SK-N-SH treated with all-trans-retinoic acid at 6 μM for 48 hours (cell line): ENCODE measurements around the gene G0S2.

Source experiments
- ARNTL ChIP-seq: fragments of 450-650 bp; formaldehyde crosslinking; IDR thresholded peaks from 2 replicates; pipeline ENCODE4 v1.5.0; 2020; ENCODE audit warnings: low read depth, mild to moderate bottlenecking, moderate library complexity, borderline replicate concordance
- CREB5 ChIP-seq: fragments of 250-450 bp; sonication (Bioruptor Pico); IDR thresholded peaks from 2 replicates; pipeline ENCODE4 v1.5.1; 2020; ENCODE audit warnings: low read depth, mild to moderate bottlenecking, moderate library complexity
- CSDC2 ChIP-seq: fragments of 250-450 bp; sonication (Bioruptor Pico); IDR thresholded peaks from 2 replicates; pipeline ENCODE4 v1.5.0; 2020; ENCODE audit warnings: mild to moderate bottlenecking, moderate library complexity
- GLIS3 ChIP-seq: fragments of 250-450 bp; sonication (Bioruptor Pico); IDR thresholded peaks from 2 replicates; pipeline ENCODE4 v1.5.0; 2020; ENCODE audit warnings: mild to moderate bottlenecking, moderate library complexity
- ISL1 ChIP-seq: fragments of 250-450 bp; sonication (Bioruptor Pico); IDR thresholded peaks from 2 replicates; pipeline ENCODE4 v2.1.2; 2022; ENCODE audit warnings: mild to moderate bottlenecking, moderate library complexity
- POU6F1 ChIP-seq: fragments of 250-450 bp; sonication (Bioruptor Pico); IDR thresholded peaks from 2 replicates; pipeline ENCODE4 v1.8.0; 2021; ENCODE audit warnings: low read depth, mild to moderate bottlenecking, moderate library complexity, borderline replicate concordance
- RARB ChIP-seq: fragments of 250-450 bp; sonication (Bioruptor Pico); IDR thresholded peaks from 2 replicates; pipeline ENCODE4 v1.8.0; 2021; ENCODE audit warnings: mild to moderate bottlenecking, moderate library complexity
- ZFP30 ChIP-seq: fragments of 450-650 bp; formaldehyde crosslinking; IDR thresholded peaks from 2 replicates; pipeline ENCODE4 v1.5.0; 2022; ENCODE audit warnings: mild to moderate bottlenecking, moderate library complexity
- ZNF565 ChIP-seq: fragments of 450-650 bp; formaldehyde crosslinking; conservative IDR thresholded peaks from 2 replicates; pipeline ENCODE4 v1.5.0; 2020; ENCODE audit warnings: low read depth, mild to moderate bottlenecking, moderate library complexity
- TF ChIP-seq, protein P1 (sequence below): fragments of 250-450 bp; sonication (Bioruptor Pico); IDR thresholded peaks from 2 replicates; pipeline ENCODE4 v1.5.1; 2021; ENCODE audit warnings: mild to moderate bottlenecking, moderate library complexity

- TF ChIP-seq CREB5 (no peak), POU6F1 (CRISPR knock-in tag) (no peak), ZNF565 (CRISPR knock-in tag) (no peak), RARB (CRISPR knock-in tag) (no peak), CSDC2 (CRISPR knock-in tag) (no peak), ZFP30 (no peak), GLIS3 (CRISPR knock-in tag) (no peak), ARNTL (no peak), ISL1 (CRISPR knock-in tag) (no peak)
- TF ChIP-seq, protein P1, sequence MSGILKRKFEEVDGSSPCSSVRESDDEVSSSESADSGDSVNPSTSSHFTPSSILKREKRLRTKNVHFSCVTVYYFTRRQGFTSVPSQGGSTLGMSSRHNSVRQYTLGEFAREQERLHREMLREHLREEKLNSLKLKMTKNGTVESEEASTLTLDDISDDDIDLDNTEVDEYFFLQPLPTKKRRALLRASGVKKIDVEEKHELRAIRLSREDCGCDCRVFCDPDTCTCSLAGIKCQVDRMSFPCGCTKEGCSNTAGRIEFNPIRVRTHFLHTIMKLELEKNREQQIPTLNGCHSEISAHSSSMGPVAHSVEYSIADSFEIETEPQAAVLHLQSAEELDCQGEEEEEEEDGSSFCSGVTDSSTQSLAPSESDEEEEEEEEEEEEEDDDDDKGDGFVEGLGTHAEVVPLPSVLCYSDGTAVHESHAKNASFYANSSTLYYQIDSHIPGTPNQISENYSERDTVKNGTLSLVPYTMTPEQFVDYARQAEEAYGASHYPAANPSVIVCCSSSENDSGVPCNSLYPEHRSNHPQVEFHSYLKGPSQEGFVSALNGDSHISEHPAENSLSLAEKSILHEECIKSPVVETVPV (CRISPR knock-in tag): no peak
Measured at GRCh38 chr1:209630383-209631225, 44.6 kb upstream of the G0S2 start.
